NCI-H446 (cell line): ENCODE data around the gene SDC3.
A peak's percentile ranks its signal among the peaks of the same experiment; 100 is the strongest.
"Not testable (repeated sequence)": the region's sequence is repeated elsewhere in the genome, so short reads cannot be mapped to it uniquely, and the experiment has no call there.

Source experiments
- DNase-seq, 2 experiments: peaks; one replicate each; lab custom pipeline; 2025; lab: John Stamatoyannopoulos, UW

Gene SDC3

GRCh38 chr1:30908696-30909364 lies at the start of gene SDC3:
SDC3 (minus strand) TSS chr1:30908758; CDS start chr1:30908586, 172 bp downstream.
- DNase-seq = peak in 1 of 2 experiments; percentile 33

GRCh38 chr1:30957560-30958222 lies 49.1 kb upstream of the SDC3 start:
- DNase-seq = no peak

GRCh38 chr1:30955448-30956015 lies 47.0 kb upstream of the SDC3 start:
- no peak for DNase-seq

- no peak for DNase-seq
Measured at GRCh38 chr1:30953685-30954084, 45.1 kb upstream of the SDC3 start.

GRCh38 chr1:30952098-30952497 lies 43.5 kb upstream of the SDC3 start:
- DNase-seq = no peak

GRCh38 chr1:30950700-30951099 lies 42.1 kb upstream of the SDC3 start:
- DNase-seq = no peak

- DNase-seq = no peak
Measured at GRCh38 chr1:30950053-30950452, 41.5 kb upstream of the SDC3 start.

- not testable (repeated sequence) for DNase-seq
Measured at GRCh38 chr1:30949487-30949838, 40.9 kb upstream of the SDC3 start.

GRCh38 chr1:30948813-30949486 lies 40.4 kb upstream of the SDC3 start:
- not testable (repeated sequence) for DNase-seq

- DNase-seq = no peak
Measured at GRCh38 chr1:30948278-30948677, 39.7 kb upstream of the SDC3 start.

- DNase-seq = no peak
Measured at GRCh38 chr1:30947212-30947611, 38.7 kb upstream of the SDC3 start.

- no peak for DNase-seq
Measured at GRCh38 chr1:30942326-30942963, 33.9 kb upstream of the SDC3 start.

- DNase-seq = no peak
Measured at GRCh38 chr1:30940541-30940940, 32.0 kb upstream of the SDC3 start.

GRCh38 chr1:30936541-30937171 lies 28.1 kb upstream of the SDC3 start:
- DNase-seq = no peak

- not testable (repeated sequence) for DNase-seq
Measured at GRCh38 chr1:30935758-30936157, 27.2 kb upstream of the SDC3 start.

- no peak for DNase-seq
Measured at GRCh38 chr1:30934613-30935012, 26.1 kb upstream of the SDC3 start.

- no peak for DNase-seq
Measured at GRCh38 chr1:30933874-30934252, 25.3 kb upstream of the SDC3 start.

- DNase-seq = peak in 1 of 2 experiments; percentile 15
Measured at GRCh38 chr1:30930631-30931173, 22.1 kb upstream of the SDC3 start.

- DNase-seq = no peak
Measured at GRCh38 chr1:30929944-30930525, 21.5 kb upstream of the SDC3 start.

GRCh38 chr1:30929135-30929889 lies 20.8 kb upstream of the SDC3 start:
- DNase-seq = peak in 1 of 2 experiments; percentile 53

GRCh38 chr1:30928789-30929134 lies 20.2 kb upstream of the SDC3 start:
- no peak for DNase-seq
